GM19372 (cell line): ENCODE data around the gene RPS6KA2.

Experiments used
- ATAC-seq: cut with Tn5 transposase; IDR thresholded peaks from one replicate; pipeline ENCODE4 v1.9.1; 2021; ENCODE audit warnings: mild to moderate bottlenecking, low read depth, moderate library complexity; ENCODE audit not compliant: unreplicated experiment

The RPS6KA2 gene

GRCh38 chr6:166460473-166461437 lies 166.3 kb downstream of the RPS6KA2 start:
- ATAC-seq: no peak

GRCh38 chr6:166459906-166460305 lies 167.1 kb downstream of the RPS6KA2 start:
- ATAC-seq: no peak

GRCh38 chr6:166459272-166459671 lies 167.8 kb downstream of the RPS6KA2 start:
- no peak for ATAC-seq

- ATAC-seq: no peak
Observed at GRCh38 chr6:166456395-166457156, 170.5 kb downstream of the RPS6KA2 start.

- ATAC-seq: no peak
Observed at GRCh38 chr6:166454692-166455515, 172.1 kb downstream of the RPS6KA2 start.

- ATAC-seq: no peak
Observed at GRCh38 chr6:166453651-166454050, 173.4 kb downstream of the RPS6KA2 start.

GRCh38 chr6:166450167-166450873 lies 176.7 kb downstream of the RPS6KA2 start:
- ATAC-seq: no peak

- ATAC-seq: no peak
Observed at GRCh38 chr6:166449641-166450040, 177.4 kb downstream of the RPS6KA2 start.

GRCh38 chr6:166449036-166449435 lies 178.0 kb downstream of the RPS6KA2 start:
- no peak for ATAC-seq

- no peak for ATAC-seq
Observed at GRCh38 chr6:166448432-166448831, 178.6 kb downstream of the RPS6KA2 start.

- ATAC-seq: no peak
Observed at GRCh38 chr6:166446567-166447065, 180.4 kb downstream of the RPS6KA2 start.

- ATAC-seq: no peak
Observed at GRCh38 chr6:166446146-166446545, 180.9 kb downstream of the RPS6KA2 start.

GRCh38 chr6:166444446-166444845 lies 182.6 kb downstream of the RPS6KA2 start:
- ATAC-seq: no peak

GRCh38 chr6:166443166-166443565 lies 183.9 kb downstream of the RPS6KA2 start:
- ATAC-seq: no peak

GRCh38 chr6:166442131-166442685 lies 184.8 kb downstream of the RPS6KA2 start:
- no peak for ATAC-seq

- ATAC-seq: no peak
Observed at GRCh38 chr6:166441325-166442078, 185.5 kb downstream of the RPS6KA2 start.

- ATAC-seq: no peak
Observed at GRCh38 chr6:166440729-166441128, 186.3 kb downstream of the RPS6KA2 start.

GRCh38 chr6:166440106-166440505 lies 186.9 kb downstream of the RPS6KA2 start:
- ATAC-seq: no peak
